Astrocyte of the cerebellum (primary cell): Measurements from ENCODE around the gene PDGFC.

Source experiments
- DNase-seq: peaks from one replicate; pipeline ENCODE4 v3.0.0-alpha.2; 2011; ENCODE audit warnings: low read depth
- H3K4me3 ChIP-seq: 2 replicates; pipeline ENCODE4 v1.5.1; 2011; ENCODE audit warnings: mild to moderate bottlenecking, low read depth, low read length, moderate library complexity
- CTCF ChIP-seq: IDR thresholded peaks from 2 replicates; pipeline ENCODE4 v1.5.1; 2012; ENCODE audit warnings: low read length, low read depth, moderate library complexity, mild to moderate bottlenecking; ENCODE audit errors: missing control alignments
- in situ Hi-C: cut with HindIII; loops from 2 replicates; pipeline ENCODE4 v1.10.0; 2017; ENCODE audit warnings: low sequenced_read_pairs

Gene PDGFC

GRCh38 chr4:156998500-156999174 is 27.0 kb upstream of the PDGFC start:
- H3K4me3 ChIP-seq = no peak overlapping the region
- in situ Hi-C loops = no loop called here
- DNase-seq = no peak
- TF ChIP-seq CTCF = no peak

GRCh38 chr4:156992943-156993342 is 21.3 kb upstream of the PDGFC start:
- DNase-seq = no peak

GRCh38 chr4:156991161-156991560 is 19.6 kb upstream of the PDGFC start:
- H3K4me3 ChIP-seq = no peak overlapping the region
- TF ChIP-seq CTCF = no peak
- no peak for DNase-seq
- in situ Hi-C loops = no loop called here

More at GRCh38 chr4:156992943-156993342, 21.3 kb upstream of the PDGFC start:
- in situ Hi-C loops = no loop called here
- no peak overlapping the region for H3K4me3 ChIP-seq
- no peak for TF ChIP-seq CTCF

GRCh38 chr4:156983366-156983765 is 11.8 kb upstream of the PDGFC start:
- no peak for DNase-seq
- no peak overlapping the region for H3K4me3 ChIP-seq
- peak; percentile 47 for TF ChIP-seq CTCF
- in situ Hi-C loops = no loop called here

- DNase-seq = no peak
- H3K4me3 ChIP-seq = no peak overlapping the region
- no peak for TF ChIP-seq CTCF
- in situ Hi-C loops = no loop called here
Observed at GRCh38 chr4:156981262-156981769, 9.7 kb upstream of the PDGFC start.

- in situ Hi-C loops = no loop called here
- H3K4me3 ChIP-seq = no peak overlapping the region
- DNase-seq = no peak
- TF ChIP-seq CTCF = no peak
Observed at GRCh38 chr4:156977435-156978160, 6.0 kb upstream of the PDGFC start.
